Endodermal cell (in vitro differentiated cells): ENCODE results near the gene MRPS18A. TPM values are rescaled to one million over a fixed set of nuclear protein-coding genes. Genes with fewer than 3 reads are reported as not detected.

Source experiments
- DNase-seq: peaks from one replicate; pipeline ENCODE4 v3.0.0-alpha.2; 2017
- H3K27ac ChIP-seq: 2 replicates; pipeline ENCODE4 v1.5.1; 2013; ENCODE audit warnings: mild to moderate bottlenecking, low read depth, low read length, moderate library complexity
- H3K27me3 ChIP-seq: 2 replicates; pipeline ENCODE4 v1.6.1; 2013; ENCODE audit warnings: mild to moderate bottlenecking, low read length, moderate library complexity; ENCODE audit not compliant: insufficient read depth, control insufficient read depth, poor library complexity, severe bottlenecking
- H3K36me3 ChIP-seq: 2 replicates; pipeline ENCODE4 v1.7.0; 2013; ENCODE audit warnings: mild to moderate bottlenecking, low read length, moderate library complexity; ENCODE audit not compliant: control insufficient read depth, insufficient read depth
- H3K4me1 ChIP-seq: one replicate; pipeline ENCODE4 v1.7.0; 2013; ENCODE audit warnings: low read length; ENCODE audit not compliant: control insufficient read depth, insufficient read depth
- H3K4me3 ChIP-seq: 2 replicates; pipeline ENCODE4 v1.5.1; 2013; ENCODE audit warnings: mild to moderate bottlenecking, low read length, moderate library complexity
- H3K9ac ChIP-seq: 2 replicates; pipeline ENCODE4 v1.6.1; 2013; ENCODE audit warnings: mild to moderate bottlenecking, low read length, moderate library complexity; ENCODE audit not compliant: poor library complexity, severe bottlenecking; ENCODE audit errors: extremely low read depth
- H3K9me3 ChIP-seq: 2 replicates; pipeline ENCODE4 v1.6.1; 2013; ENCODE audit warnings: mild to moderate bottlenecking, low read length, moderate library complexity; ENCODE audit not compliant: control insufficient read depth
- H3K27ac Mint-ChIP-seq: 2 replicates; pipeline ENCODE4 v1.8.0; 2020; ENCODE audit warnings: mixed read lengths
- H3K27me3 Mint-ChIP-seq: 2 replicates; pipeline ENCODE4 v1.8.0; 2021; ENCODE audit warnings: mild to moderate bottlenecking, mixed read lengths; ENCODE audit not compliant: insufficient read depth
- H3K36me3 Mint-ChIP-seq: 2 replicates; pipeline ENCODE4 v1.8.0; 2020; ENCODE audit warnings: low read depth, mixed read lengths
- H3K4me1 Mint-ChIP-seq: 2 replicates; pipeline ENCODE4 v1.8.0; 2020; ENCODE audit warnings: mixed read lengths
- H3K4me3 Mint-ChIP-seq: 2 replicates; pipeline ENCODE4 v1.8.0; 2020; ENCODE audit warnings: mild to moderate bottlenecking, moderate library complexity, mixed read lengths
- H3K9me3 Mint-ChIP-seq: 2 replicates; pipeline ENCODE4 v1.8.0; 2020; ENCODE audit warnings: mild to moderate bottlenecking, mixed read lengths
- CTCF ChIP-seq: fragments of 200-600 bp; sonication (generic); conservative IDR thresholded peaks from 2 replicates; pipeline ENCODE4 v1.5.0; 2021; ENCODE audit warnings: antibody characterized with exemption, mild to moderate bottlenecking
- WGBS, 2 experiments: methylation state at CpG; one replicate each; pipeline versions ENCODE4 v1.1.5 to v1.1.7; 2013; ENCODE audit warnings: missing lambda C conversion rate in 2 of 2, mixed read lengths in 1 of 2; ENCODE audit not compliant: insufficient coverage in 1 of 2, insufficient read length in 1 of 2; 5-methylcytosine and 5-hydroxymethylcytosine counted together
- total RNA-seq, 2 donors: library from RNA; stranded (reverse); fragmentation: NEBNext Ultra II Directional in 1 of 2; extraction: Animal tissue kit (Norgen Biotek cat#: 25700) in 1 of 2; gene quantifications; 2 replicates in 1 of 2; 3 replicates in 1 of 2; pipeline ENCODE4 v1.2.1, GENCODE V29; 2021

The MRPS18A gene
- total RNA-seq, 2 donors from 2014 or later = 53.6 to 58.8 TPM

- Histone ChIP-seq H3K9me3 (peaks cover 7% of the 10 kb centered on the region), H3K27me3 (no peaks in the 10 kb centered on the region), H3K4me1 (peaks cover 20% of the 10 kb centered on the region), H3K36me3 (no peaks in the 10 kb centered on the region), H3K4me3 (no peak overlapping the region), H3K9ac (no peak overlapping the region), H3K27ac (no peak overlapping the region)
- H3K27me3 Mint-ChIP-seq = no peaks in the 10 kb centered on the region
- H3K4me3 Mint-ChIP-seq = no peak overlapping the region
- TF ChIP-seq CTCF = no peak
- DNase-seq = peak; percentile 38
- H3K4me1 Mint-ChIP-seq = peaks cover 38% of the 10 kb centered on the region
- 60 to 82% methylated on average over 1 to 2 of the region's 2 CpGs for WGBS, 2 experiments
- no peaks in the 10 kb centered on the region for H3K36me3 Mint-ChIP-seq
- H3K9me3 Mint-ChIP-seq = peaks cover 9% of the 10 kb centered on the region
- H3K27ac Mint-ChIP-seq = no peak overlapping the region
Measured at GRCh38 chr6:43736211-43736786, 48.7 kb upstream of the MRPS18A start.

- Histone ChIP-seq H3K27ac (no peak overlapping the region), H3K4me1 (peaks cover 14% of the 10 kb centered on the region), H3K4me3 (no peak overlapping the region), H3K9me3 (peaks cover 12% of the 10 kb centered on the region), H3K36me3 (no peaks in the 10 kb centered on the region), H3K9ac (no peak overlapping the region), H3K27me3 (no peaks in the 10 kb centered on the region)
- Mint-ChIP-seq H3K4me3 (no peak overlapping the region), H3K4me1 (peaks cover 33% of the 10 kb centered on the region), H3K36me3 (no peaks in the 10 kb centered on the region), H3K27ac (no peak overlapping the region), H3K9me3 (peaks cover 14% of the 10 kb centered on the region), H3K27me3 (no peaks in the 10 kb centered on the region)
- WGBS, 2 experiments = 89% methylated on average over 2 of the region's 2 CpGs; no CpG with 5 or more reads in 1 of the 2 experiments
- TF ChIP-seq CTCF = no peak
- peak; percentile 33 for DNase-seq
Measured at GRCh38 chr6:43735642-43736199, 48.1 kb upstream of the MRPS18A start.

DNA sequence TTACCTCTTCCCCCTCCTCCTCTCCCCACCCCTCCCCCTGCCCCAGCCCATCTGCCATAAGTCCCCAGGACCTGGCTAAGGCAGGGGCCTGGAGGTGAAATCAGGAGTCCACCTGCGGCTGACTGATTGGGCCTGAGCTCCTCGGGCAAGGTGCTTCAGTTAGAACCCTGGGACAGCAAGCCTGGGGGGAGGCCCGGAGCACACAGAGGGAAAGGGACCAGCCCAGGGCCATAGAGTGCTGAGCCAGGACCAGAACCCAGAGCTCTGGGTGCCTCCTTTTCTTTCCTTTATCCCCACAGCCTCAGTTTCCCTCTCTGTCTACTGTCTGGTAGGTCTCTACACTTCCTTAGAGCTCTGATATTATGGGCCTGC is 46.7 kb upstream of the MRPS18A start:
- H3K9ac ChIP-seq = no peak overlapping the region
- H3K4me1 Mint-ChIP-seq = peaks cover 23% of the 10 kb centered on the region

More for the DNA sequence above, 46.7 kb upstream of the MRPS18A start:
- peaks cover 17% of the 10 kb centered on the region for H3K9me3 ChIP-seq
- Mint-ChIP-seq H3K9me3 (peaks cover 23% of the 10 kb centered on the region), H3K4me3 (no peak overlapping the region), H3K27me3 (no peaks in the 10 kb centered on the region), H3K36me3 (no peaks in the 10 kb centered on the region), H3K27ac (no peak overlapping the region)
- no peak for TF ChIP-seq CTCF
- WGBS, 2 experiments = 82 to 83% methylated on average over 2 to 3 of the region's 3 CpGs
- H3K27ac ChIP-seq = no peak overlapping the region
- H3K4me1 ChIP-seq = peaks cover 2% of the 10 kb centered on the region
- no peaks in the 10 kb centered on the region for H3K36me3 ChIP-seq
- DNase-seq = no peak
- H3K4me3 ChIP-seq = no peak overlapping the region
- no peaks in the 10 kb centered on the region for H3K27me3 ChIP-seq
